Prostate gland (tissue), 2 donors: ENCODE results near the gene KRTAP26-1.

Source experiments
- CTCF ChIP-seq, 4 experiments: fragments of 200-600 bp in 2 of 4; fragments of 450-650 bp in 2 of 4; sonication (generic) in 2 of 4; IDR thresholded peaks; 1 replicate in 3 of 4; 2 replicates in 1 of 4; pipeline ENCODE4 v1.5.1; 2016 to 2019; ENCODE audit warnings: antibody characterized with exemption in 4 of 4, mild to moderate bottlenecking in 2 of 4, moderate library complexity in 2 of 4
- POLR2A ChIP-seq: fragments of 450-650 bp; IDR thresholded peaks from one replicate; pipeline ENCODE4 v1.6.1; 2016; ENCODE audit warnings: antibody characterized with exemption, mild to moderate bottlenecking
- POLR2AphosphoS5 ChIP-seq: sonication (generic); formaldehyde crosslinking; IDR thresholded peaks from one replicate; pipeline ENCODE4 v1.6.1; 2017; ENCODE audit warnings: antibody characterized with exemption

- TF ChIP-seq CTCF (IDR thresholded peaks at IDR 0.05) (no peak), POLR2A (no peak), POLR2AphosphoS5 (no peak)
These were observed 30.9 kb downstream of the KRTAP26-1 start, which contains the start of gene KRTAP25-1 for GRCh38 chr21:30289215-30289614.
